ENCODE measurements around the gene GREB1L. TPM values are rescaled to one million over a fixed set of nuclear protein-coding genes. Genes with fewer than 3 reads are reported as not detected.

Gene GREB1L
- total and polyA plus RNA-seq, 9 of the 15 experiments (the other 6 are each of a cell fraction or from before 2014, with no cell fraction given), result 0.03 TPM; not detected in 8

- TF ChIP-seq TARDBP (IDR thresholded peaks at IDR 0.05) (no peak), SNAPC5 (CRISPR knock-in tag; IDR thresholded peaks at IDR 0.05) (no peak), SIN3A (IDR thresholded peaks at IDR 0.05; ENCODE audit: borderline replicate concordance in 2 of 2, control insufficient read depth in 1 of 2, low read depth in 2 of 2, low read length in 2 of 2) (no peak), ZFP1 (CRISPR knock-in tag; IDR thresholded peaks at IDR 0.05) (no peak), SIRT6 (IDR thresholded peaks at IDR 0.05; ENCODE audit: low read depth, low read length) (no peak), ARID1B (IDR thresholded peaks at IDR 0.05) (peak; percentile 7; the same call in 1 of the 2 replicates), ESRRB (CRISPR knock-in tag; IDR thresholded peaks at IDR 0.05; ENCODE audit: borderline replicate concordance) (no peak), ATF3 (IDR thresholded peaks at IDR 0.05) (peak; percentile 77), ATF3 (CRISPR knock-in tag; conservative IDR thresholded peaks at IDR 0.05) (no peak), EGR1 (conservative IDR thresholded peaks at IDR 0.05) (no peak), HCFC1 (IDR thresholded peaks at IDR 0.05; ENCODE audit: low read depth, low read length) (no peak), CHAMP1 (IDR thresholded peaks at IDR 0.05) (no peak), YBX1 (IDR thresholded peaks at IDR 0.05) (no peak), FOXJ2 (tag; IDR thresholded peaks at IDR 0.05) (no peak), CSDE1 (IDR thresholded peaks at IDR 0.05) (no peak), KLF16 (IDR thresholded peaks at IDR 0.05) (no peak), TRIM24 (IDR thresholded peaks at IDR 0.05) (no peak), PHB (CRISPR knock-in tag; IDR thresholded peaks at IDR 0.05) (no peak), NFE2L1 (tag; IDR thresholded peaks at IDR 0.05; ENCODE audit: borderline replicate concordance, low read depth) (no peak), SETDB1 (IDR thresholded peaks at IDR 0.05; ENCODE audit: low read length) (no peak), AFF4 (CRISPR knock-in tag; IDR thresholded peaks at IDR 0.05) (no peak), HMGN3 (IDR thresholded peaks at IDR 0.05; ENCODE audit: borderline replicate concordance, extremely low read depth, insufficient read length, low read depth, low read length) (no peak), TCF7L2 (IDR thresholded peaks at IDR 0.05; ENCODE audit: low read depth, low read length) (no peak)
Observed at GRCh38 chr18:21489919-21490495, 248.0 kb downstream of the GREB1L start (continued).
